Peyer's patch (tissue), 4 donors: ENCODE measurements around the gene MSX2. TPM values are rescaled to one million over a fixed set of nuclear protein-coding genes. Genes with fewer than 3 reads are reported as not detected.
"Not testable (repeated sequence)": the region's sequence is repeated elsewhere in the genome, so short reads cannot be mapped to it uniquely, and the experiment has no call there.

Source experiments
- DNase-seq, 3 donors: peaks; one replicate each; pipeline ENCODE4 v3.0.0-alpha.2; 2017 to 2019
- H3K27ac ChIP-seq, 4 donors: fragments of 200-600 bp; sonication (generic); one replicate each; pipeline ENCODE4 v1.5.1; 2016 to 2019
- H3K27me3 ChIP-seq, 2 donors: fragments of 200-600 bp; sonication (generic); one replicate each; pipeline ENCODE4 v1.5.1; 2019
- H3K36me3 ChIP-seq, 3 donors: fragments of 200-600 bp; sonication (generic); one replicate each; pipeline ENCODE4 v1.5.1; 2016 to 2019
- H3K4me1 ChIP-seq, 4 donors: fragments of 200-600 bp; sonication (generic); one replicate each; pipeline ENCODE4 v1.5.1; 2016 to 2019
- H3K4me3 ChIP-seq, 4 donors: fragments of 200-600 bp; sonication (generic); 1 replicate in 3 of 4; 2 replicates in 1 of 4; pipeline ENCODE4 v1.5.1; 2016 to 2019; ENCODE audit warnings: mild to moderate bottlenecking in 1 of 4
- H3K9me3 ChIP-seq, 4 donors: fragments of 200-600 bp; sonication (generic); one replicate each; pipeline ENCODE4 v1.5.1; 2016 to 2019; ENCODE audit warnings: mild to moderate bottlenecking in 1 of 4
- CTCF ChIP-seq, 6 experiments: fragments of 450-650 bp in 4 of 6; fragments of 200-600 bp in 2 of 6; sonication (generic) in 1 of 6; IDR thresholded peaks; one replicate each; pipeline ENCODE4 v1.5.1; 2017 to 2019; ENCODE audit warnings: antibody characterized with exemption in 6 of 6, mild to moderate bottlenecking in 3 of 6, moderate library complexity in 1 of 6
- POLR2A ChIP-seq, 2 donors: fragments of 450-650 bp; IDR thresholded peaks; one replicate each; pipeline ENCODE4 v1.5.1; 2017; ENCODE audit warnings: antibody characterized with exemption in 2 of 2, mild to moderate bottlenecking in 2 of 2, moderate library complexity in 2 of 2
- total RNA-seq, 4 donors: library from RNA; depleted of rRNA; stranded (reverse); fragments of >200 nt; gene quantifications; one replicate each; pipeline ENCODE4 v1.1.0, GENCODE V29; 2016

MSX2 gene
- total RNA-seq, 4 donors from 2014 or later: 1.6 to 2.7 (median 2.1) TPM; not detected in 1

GRCh38 chr5:174751154-174752000, 27.0 kb downstream of the MSX2 start:
- no peaks in the 10 kb centered on the region for H3K27me3 ChIP-seq
- no peaks in the 10 kb centered on the region for H3K9me3 ChIP-seq
- DNase-seq: no peak

GRCh38 chr5:174752121-174752520, 27.7 kb downstream of the MSX2 start:
- H3K4me1 ChIP-seq: peaks cover 0 to 9% (median 0%) of the 10 kb centered on the region in 4 donors
- TF ChIP-seq POLR2A (IDR thresholded peaks at IDR 0.05) (no peak), CTCF (IDR thresholded peaks at IDR 0.05) (no peak)
- no peaks in the 10 kb centered on the region for H3K9me3 ChIP-seq
- H3K27ac ChIP-seq: no peak overlapping the region
- no peak overlapping the region for H3K4me3 ChIP-seq
- H3K27me3 ChIP-seq: no peaks in the 10 kb centered on the region
- no peaks in the 10 kb centered on the region for H3K36me3 ChIP-seq
- no peak for DNase-seq

More at GRCh38 chr5:174751154-174752000, 27.0 kb downstream of the MSX2 start:
- Histone ChIP-seq H3K4me1 (peaks cover 0 to 9% (median 0%) of the 10 kb centered on the region in 4 donors), H3K27ac (no peak overlapping the region), H3K36me3 (no peaks in the 10 kb centered on the region), H3K4me3 (peak overlapping the region in 2 of 4 donors; percentile 23 to 31)
- no peak for TF ChIP-seq POLR2A (IDR thresholded peaks at IDR 0.05)
- no peak for TF ChIP-seq CTCF (IDR thresholded peaks at IDR 0.05)

- Histone ChIP-seq H3K4me1 (peaks cover 0 to 9% (median 0%) of the 10 kb centered on the region in 4 donors), H3K4me3 (no peak overlapping the region), H3K27ac (no peak overlapping the region), H3K9me3 (no peaks in the 10 kb centered on the region), H3K27me3 (no peaks in the 10 kb centered on the region), H3K36me3 (no peaks in the 10 kb centered on the region)
- TF ChIP-seq CTCF (IDR thresholded peaks at IDR 0.05): peak in 1 of 6 experiments; percentile 10
- TF ChIP-seq POLR2A (IDR thresholded peaks at IDR 0.05): no peak
- DNase-seq: no peak
Observed at GRCh38 chr5:174755106-174755505, 30.7 kb downstream of the MSX2 start.

- no peaks in the 10 kb centered on the region for H3K4me1 ChIP-seq
- no peak overlapping the region for H3K27ac ChIP-seq
- no peak overlapping the region for H3K4me3 ChIP-seq
Observed at GRCh38 chr5:174759091-174759490, 34.7 kb downstream of the MSX2 start.

GRCh38 chr5:174760721-174761120, 36.3 kb downstream of the MSX2 start:
- Histone ChIP-seq H3K9me3 (no peaks in the 10 kb centered on the region), H3K4me1 (no peaks in the 10 kb centered on the region), H3K27ac (no peak overlapping the region), H3K4me3 (no peak overlapping the region), H3K27me3 (no peaks in the 10 kb centered on the region), H3K36me3 (no peaks in the 10 kb centered on the region)
- no peak for DNase-seq
- TF ChIP-seq CTCF (IDR thresholded peaks at IDR 0.05): no peak
- TF ChIP-seq POLR2A (IDR thresholded peaks at IDR 0.05): no peak

More at GRCh38 chr5:174759091-174759490, 34.7 kb downstream of the MSX2 start:
- DNase-seq: no peak
- TF ChIP-seq CTCF (IDR thresholded peaks at IDR 0.05) (no peak), POLR2A (IDR thresholded peaks at IDR 0.05) (no peak)
- Histone ChIP-seq H3K27me3 (no peaks in the 10 kb centered on the region), H3K9me3 (no peaks in the 10 kb centered on the region), H3K36me3 (no peaks in the 10 kb centered on the region)

GRCh38 chr5:174761341-174761740, 37.0 kb downstream of the MSX2 start:
- not testable (repeated sequence) for H3K4me1 ChIP-seq, H3K36me3 ChIP-seq, H3K27ac ChIP-seq, H3K9me3 ChIP-seq, H3K4me3 ChIP-seq, DNase-seq, H3K27me3 ChIP-seq
